Fibroblast of lung (primary cell): ENCODE results near the gene SYCN.
"Not testable (repeated sequence)": the region's sequence is repeated elsewhere in the genome, so short reads cannot be mapped to it uniquely, and the experiment has no call there.

Source experiments
- EZH2 ChIP-seq: IDR thresholded peaks from 2 replicates; pipeline ENCODE4 v1.5.1; 2012; ENCODE audit warnings: low read length, control low read depth, mild to moderate bottlenecking; ENCODE audit errors: missing control alignments
- TF ChIP-seq, protein P1 (sequence below), 2 donors: IDR thresholded peaks in 1 of 2; conservative IDR thresholded peaks in 1 of 2; 1 replicate in 1 of 2; 2 replicates in 1 of 2; pipeline ENCODE4 v1.5.1; 2011 to 2012; ENCODE audit warnings: low read length in 2 of 2, control low read depth in 1 of 2, inconsistent platforms in 1 of 2, low read depth in 1 of 2, mild to moderate bottlenecking in 1 of 2

DNA sequence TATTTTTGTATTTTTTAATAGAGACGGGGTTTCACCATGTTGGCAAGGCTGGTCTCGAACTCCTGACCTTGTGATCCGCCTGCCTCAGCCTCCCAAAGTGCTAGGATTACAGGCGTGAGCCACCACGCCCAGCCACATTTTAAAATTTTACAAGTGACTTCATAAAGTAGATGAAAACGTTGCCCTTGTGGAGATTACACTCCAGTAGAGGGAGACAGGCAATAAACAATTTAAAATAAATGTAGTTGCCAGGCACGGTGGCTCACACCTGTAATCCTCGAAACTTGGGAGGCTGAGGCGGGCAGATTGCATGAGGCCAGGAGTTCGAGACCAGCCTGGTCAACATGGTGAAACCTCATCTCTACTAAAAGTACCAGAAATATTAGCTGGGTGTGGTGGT lies 15.0 kb upstream of the SYCN start:
- TF ChIP-seq, protein P1, sequence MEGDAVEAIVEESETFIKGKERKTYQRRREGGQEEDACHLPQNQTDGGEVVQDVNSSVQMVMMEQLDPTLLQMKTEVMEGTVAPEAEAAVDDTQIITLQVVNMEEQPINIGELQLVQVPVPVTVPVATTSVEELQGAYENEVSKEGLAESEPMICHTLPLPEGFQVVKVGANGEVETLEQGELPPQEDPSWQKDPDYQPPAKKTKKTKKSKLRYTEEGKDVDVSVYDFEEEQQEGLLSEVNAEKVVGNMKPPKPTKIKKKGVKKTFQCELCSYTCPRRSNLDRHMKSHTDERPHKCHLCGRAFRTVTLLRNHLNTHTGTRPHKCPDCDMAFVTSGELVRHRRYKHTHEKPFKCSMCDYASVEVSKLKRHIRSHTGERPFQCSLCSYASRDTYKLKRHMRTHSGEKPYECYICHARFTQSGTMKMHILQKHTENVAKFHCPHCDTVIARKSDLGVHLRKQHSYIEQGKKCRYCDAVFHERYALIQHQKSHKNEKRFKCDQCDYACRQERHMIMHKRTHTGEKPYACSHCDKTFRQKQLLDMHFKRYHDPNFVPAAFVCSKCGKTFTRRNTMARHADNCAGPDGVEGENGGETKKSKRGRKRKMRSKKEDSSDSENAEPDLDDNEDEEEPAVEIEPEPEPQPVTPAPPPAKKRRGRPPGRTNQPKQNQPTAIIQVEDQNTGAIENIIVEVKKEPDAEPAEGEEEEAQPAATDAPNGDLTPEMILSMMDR (conservative IDR thresholded peaks at IDR 0.05 in 1 of 2, IDR thresholded peaks at IDR 0.05 in 1 of 2; ENCODE audit: low read depth in 1 of 2, low read length in 2 of 2): not testable (repeated sequence)
- not testable (repeated sequence) for TF ChIP-seq EZH2
